HG02623 (cell line): Measurements from ENCODE around the gene PPP1R13B.

Experiments
- ATAC-seq: cut with Tn5 transposase; IDR thresholded peaks from one replicate; pipeline ENCODE4 v1.9.1; 2021; ENCODE audit warnings: moderate library complexity; ENCODE audit not compliant: unreplicated experiment

The PPP1R13B gene

DNA sequence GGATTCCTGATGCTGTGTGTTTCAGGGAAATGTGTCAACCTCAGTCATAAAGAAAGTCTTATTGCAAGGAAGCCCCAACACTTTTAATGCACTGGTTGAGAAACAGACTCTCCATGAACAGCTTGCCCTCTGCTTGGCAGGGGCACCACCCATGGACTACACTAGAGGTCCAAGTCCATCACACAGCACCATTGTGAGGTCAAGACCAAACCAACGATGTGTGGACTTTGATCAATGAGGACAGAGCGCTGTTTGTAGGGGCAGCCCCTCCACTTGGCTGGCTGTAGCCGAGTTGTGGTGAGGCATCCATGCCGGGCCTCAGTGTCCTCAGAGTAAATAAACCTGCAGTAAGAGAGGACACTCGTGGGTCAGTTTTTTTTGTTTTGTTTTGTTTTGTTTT, 102.0 kb downstream of the PPP1R13B start:
- ATAC-seq: no peak

DNA sequence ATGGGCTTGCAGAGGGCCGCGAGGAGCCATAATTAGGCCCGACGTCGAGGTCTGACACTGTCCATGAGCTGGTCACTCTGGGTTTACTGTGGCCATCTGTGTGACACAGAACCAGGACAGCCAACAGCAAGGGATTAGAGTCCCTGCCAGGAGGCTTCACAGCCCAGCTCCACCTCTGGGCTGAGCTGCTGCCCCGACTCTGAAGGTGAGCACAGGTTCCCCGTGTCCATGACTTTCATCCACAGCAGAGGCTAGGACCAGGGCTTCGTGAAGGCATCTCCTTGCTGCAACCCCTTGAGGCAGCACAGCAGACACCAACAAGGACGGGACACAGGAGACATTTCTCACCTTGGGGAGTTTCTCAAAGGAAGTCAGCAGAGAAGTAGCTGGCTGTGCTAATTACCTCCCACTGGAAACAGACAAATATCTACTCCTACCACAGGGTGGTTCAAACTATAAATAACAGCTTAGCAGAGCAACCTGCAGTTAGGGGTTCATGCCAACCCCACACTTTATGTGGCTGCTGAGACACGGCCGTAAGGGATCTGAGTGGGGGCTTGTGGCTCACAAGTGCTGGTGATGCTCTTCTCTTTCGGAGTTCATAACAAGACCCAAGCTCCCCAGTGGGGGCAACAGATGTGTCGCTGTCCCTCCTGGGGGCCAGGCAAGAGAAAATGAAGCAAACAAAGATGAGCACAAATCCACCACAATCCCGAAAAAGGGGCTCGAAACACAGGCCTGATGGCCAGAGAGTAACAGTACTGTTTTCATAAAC, 102.6 kb downstream of the PPP1R13B start:
- no peak for ATAC-seq

GRCh38 chr14:103743691-103744090, 103.7 kb downstream of the PPP1R13B start:
- ATAC-seq: no peak

GRCh38 chr14:103742499-103743255, 104.7 kb downstream of the PPP1R13B start:
- ATAC-seq: no peak

GRCh38 chr14:103741876-103742275, 105.5 kb downstream of the PPP1R13B start:
- ATAC-seq: no peak

DNA sequence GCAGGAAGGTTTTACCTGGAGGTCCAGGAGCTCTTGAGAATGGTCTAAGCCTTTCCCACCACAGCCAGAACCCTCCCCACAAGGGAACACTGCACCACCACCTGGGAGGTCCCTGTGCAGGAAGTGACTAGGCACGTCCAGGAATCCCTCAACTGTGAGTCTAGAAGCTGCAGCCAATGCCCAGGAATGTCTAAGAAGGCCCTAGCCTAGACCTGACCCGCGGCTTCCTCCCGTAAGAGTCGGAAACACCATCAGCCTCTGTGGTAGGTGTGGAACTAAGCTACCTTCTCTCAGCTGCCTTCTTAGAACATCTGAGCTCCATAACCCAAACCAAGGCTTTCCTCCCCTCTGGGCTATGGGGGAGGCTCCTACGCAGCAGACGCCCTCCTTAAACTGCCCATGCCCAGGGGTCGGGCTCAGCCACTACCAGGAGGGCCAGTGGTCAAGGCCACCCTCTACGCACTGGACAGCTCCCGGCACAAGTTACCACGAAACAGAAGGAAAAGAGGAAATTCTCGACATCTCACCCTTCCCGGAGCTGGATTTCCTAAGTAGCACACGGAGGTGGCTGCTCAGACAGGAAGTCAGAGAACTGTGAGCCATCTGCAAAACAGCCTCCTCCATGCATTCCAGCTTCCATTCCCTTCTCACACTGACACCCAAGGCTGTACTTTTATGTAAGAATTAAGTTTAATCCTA, 106.2 kb downstream of the PPP1R13B start:
- ATAC-seq: no peak

DNA sequence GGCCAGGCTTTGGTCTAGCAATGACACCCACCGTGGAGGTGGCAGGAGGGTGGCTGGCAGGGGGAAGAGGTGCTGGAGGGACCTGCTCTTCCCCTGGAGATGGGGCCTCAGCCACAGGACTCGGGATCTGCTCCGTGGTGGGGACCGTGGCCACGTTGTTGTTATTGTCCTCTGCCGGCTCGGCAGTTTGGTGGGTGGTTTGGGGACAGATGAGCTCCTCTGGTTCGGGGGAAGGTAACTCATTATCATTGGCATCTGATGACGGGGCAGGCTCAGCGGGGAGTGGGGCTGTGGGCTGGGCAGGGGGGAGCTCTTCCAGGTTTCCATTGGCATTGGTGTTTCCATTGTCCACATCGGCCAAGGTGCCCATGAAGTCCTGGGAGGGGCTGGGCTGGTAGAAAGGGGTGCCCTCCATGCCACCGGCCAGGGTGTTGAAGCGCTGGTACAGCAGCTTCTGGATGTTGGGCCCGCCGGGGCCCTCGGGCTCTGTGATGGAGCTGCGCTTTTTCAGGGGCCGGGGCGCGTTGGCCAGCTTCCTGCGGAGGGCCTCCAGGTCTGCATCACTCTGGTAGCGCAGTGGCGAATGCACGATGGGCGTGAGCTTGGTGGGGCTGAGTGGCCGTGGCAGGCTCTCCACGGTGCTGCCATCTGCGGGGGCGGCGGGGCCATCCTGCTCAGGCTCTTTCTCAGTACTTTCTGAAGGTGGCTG, 107.4 kb downstream of the PPP1R13B start:
- ATAC-seq: no peak

- no peak for ATAC-seq
These were observed 107.9 kb downstream of the PPP1R13B start for GRCh38 chr14:103739466-103739792.

GRCh38 chr14:103738701-103739451, 108.5 kb downstream of the PPP1R13B start:
- no peak for ATAC-seq

DNA sequence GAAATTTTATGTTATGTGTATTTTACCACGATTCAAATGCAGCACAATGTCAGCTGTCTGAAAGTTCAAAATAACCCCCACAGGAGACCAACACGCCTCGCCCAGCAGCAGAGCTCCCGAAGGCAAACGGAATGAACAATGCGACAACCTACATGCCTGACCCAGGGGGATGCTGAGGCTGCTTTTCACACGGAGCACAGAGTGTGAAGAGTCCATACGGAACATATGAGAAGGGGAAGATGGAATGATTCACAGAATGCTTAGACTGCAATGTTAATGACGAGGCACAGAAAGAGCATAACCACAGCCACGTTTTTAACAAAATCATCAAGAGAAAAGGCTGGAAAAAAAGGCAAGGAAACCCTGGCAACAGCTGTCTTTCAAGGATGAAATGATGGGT, 109.2 kb downstream of the PPP1R13B start:
- no peak for ATAC-seq

DNA sequence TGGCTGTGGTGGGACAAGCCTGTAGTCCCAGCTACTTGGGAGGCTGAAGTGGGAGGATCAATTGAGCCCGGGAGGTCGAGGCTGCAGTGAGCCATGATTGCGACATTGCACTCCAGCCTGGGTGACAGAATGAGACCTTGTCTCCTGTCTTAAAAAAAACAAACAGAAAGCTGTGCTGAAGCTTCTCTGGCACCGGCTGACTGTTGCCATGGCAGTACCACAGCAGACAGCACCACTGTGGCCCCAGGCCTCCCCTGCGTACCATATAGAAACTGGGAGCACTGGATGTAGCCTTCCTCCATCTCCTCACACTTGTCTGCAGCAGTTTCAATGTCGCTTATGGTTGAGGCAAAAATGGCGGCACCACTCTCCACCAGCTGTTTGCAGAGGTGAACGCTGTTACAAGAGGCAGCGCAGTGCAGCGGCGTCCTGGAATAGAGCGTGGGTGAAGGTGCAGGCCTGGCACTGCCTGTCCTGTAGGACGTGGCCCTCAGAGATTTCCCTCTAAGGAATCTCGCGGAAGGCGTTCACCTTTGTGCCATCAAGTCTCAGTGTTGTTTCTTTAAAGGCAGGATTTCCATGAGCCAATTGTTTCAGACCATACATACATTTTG, 109.8 kb downstream of the PPP1R13B start:
- no peak for ATAC-seq

DNA sequence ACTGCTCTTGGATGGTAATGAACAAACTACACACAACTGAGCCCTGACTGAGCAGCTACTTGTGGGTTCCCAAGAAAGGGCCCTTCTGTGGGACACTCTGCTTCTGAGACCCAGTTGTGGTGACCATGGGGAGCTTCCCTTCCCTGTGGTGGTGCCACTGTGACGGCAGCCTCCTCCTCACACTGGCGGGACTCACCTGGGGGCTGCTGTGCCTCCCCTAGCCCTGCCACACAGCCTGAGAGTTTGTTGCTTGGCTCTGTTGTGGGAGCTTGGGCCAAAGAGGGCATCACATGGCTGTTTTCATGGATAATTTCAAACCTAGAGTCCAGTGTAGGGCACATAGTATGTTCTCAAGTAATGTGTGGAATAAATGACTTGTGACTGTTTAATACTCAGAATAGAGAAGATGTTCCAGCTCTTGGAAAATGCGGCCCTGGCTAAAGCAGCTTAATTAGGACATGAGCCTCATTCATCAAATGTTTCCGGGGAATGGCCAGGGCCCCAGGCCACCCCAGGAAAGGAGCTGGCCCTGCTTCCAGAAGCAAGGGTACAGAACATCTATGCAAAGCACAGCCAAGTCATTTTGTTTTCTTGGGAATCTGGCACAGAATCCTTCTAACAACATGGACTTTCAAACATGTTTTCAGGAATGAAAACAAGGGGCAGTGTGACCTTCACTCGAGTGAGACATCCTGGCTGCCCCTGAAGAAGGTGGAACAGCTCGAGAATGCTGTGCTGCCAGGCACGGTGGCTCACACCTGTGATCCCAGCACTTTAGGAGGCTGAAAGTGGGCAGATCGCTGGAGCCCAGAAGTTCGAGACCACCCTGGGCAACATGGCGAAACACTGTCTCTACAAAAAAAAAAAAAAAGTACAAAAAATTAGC, 110.6 kb downstream of the PPP1R13B start:
- ATAC-seq: no peak

GRCh38 chr14:103735815-103736545, 111.4 kb downstream of the PPP1R13B start:
- ATAC-seq: no peak

DNA sequence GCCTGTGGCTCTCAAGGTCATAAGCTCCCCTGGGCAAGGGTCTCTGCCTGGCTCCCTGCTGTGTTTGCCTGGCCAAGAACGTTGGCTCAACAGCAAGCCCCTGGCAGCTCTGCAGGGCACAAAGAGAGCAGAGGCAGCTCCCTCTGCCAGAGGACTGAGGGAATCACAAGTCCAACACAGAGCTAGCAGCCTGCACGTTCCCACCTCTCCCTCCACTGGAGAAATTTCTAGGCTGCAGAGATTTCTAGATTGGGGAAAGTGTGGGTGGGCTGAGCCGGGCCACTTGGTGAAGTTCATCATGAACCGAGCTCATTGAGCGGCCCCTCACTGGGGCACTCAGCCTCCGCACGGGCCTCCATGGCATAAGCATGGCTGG, 111.9 kb downstream of the PPP1R13B start:
- ATAC-seq: no peak

DNA sequence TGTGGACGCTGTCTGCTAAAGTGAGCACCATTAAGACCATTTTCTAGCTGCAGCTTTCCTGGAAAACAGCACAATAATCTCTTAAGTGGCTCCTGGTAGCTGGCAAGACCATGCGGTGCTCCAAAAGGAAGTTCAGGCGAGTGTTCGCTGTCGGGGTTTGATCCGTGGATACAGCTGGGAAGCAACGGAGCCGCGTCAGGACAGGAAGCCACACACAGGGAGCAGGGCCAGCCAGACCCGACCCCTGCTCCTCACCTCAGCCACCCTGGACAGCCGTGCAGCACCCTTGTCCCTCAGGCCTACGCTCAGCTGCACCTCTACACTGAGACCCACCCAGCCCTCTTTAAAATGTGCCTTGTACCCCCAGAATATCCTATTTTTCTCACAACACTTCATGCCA, 112.4 kb downstream of the PPP1R13B start:
- no peak for ATAC-seq

DNA sequence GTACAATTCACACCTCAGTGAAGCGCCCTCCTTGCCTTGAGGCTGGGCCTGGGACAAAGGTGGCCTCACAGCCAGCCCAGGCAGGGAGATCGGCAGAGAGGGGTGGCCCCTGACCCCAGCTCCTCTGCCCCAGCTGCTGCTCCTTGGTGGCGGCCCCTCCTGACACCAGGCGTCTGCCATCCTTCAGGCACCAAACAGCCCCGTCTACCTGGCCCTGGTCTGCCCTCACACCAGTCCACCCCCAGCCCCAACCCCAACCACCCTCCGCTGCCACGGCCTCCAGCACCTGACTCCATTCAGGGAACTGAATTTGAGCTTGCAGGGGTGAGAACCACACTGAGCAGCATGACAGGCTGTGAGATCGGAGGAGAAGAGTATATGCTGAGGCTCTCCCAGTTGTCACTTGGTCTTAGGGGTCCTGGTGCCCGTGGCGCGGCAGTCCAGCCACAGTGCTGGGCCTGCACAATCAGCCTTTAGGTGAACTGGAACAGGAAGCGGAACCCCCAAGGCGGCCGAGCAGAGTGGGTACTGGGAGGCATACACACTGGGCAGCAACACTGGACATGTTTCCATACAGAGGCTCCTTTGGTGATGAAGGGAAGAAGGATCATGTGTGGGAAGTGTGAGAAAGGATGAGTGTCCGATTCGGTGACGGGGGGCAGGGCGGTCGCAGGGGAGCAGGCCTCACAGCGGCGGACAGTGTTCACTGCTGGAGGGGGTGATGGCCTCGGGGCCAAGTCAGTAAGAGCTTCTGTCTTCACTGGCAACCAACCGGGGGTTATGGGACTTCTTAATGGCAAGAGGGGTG, 113.1 kb downstream of the PPP1R13B start:
- ATAC-seq: no peak

- no peak for ATAC-seq
These were observed 113.7 kb downstream of the PPP1R13B start for GRCh38 chr14:103733651-103734050.
